ENCODE results near the gene AURKA. TPM values are rescaled to one million over a fixed set of nuclear protein-coding genes. Genes with fewer than 3 reads are reported as not detected.

AURKA gene
- total and polyA plus RNA-seq, 9 of the 15 experiments (the other 6 are each of a cell fraction or from before 2014, with no cell fraction given): 72.7 to 162 (median 113) TPM

- peak; percentile 83 for TF ChIP-seq MGA (IDR thresholded peaks at IDR 0.05)
- peak; percentile 95 for TF ChIP-seq DMBX1 (CRISPR knock-in tag; IDR thresholded peaks at IDR 0.05; ENCODE audit: borderline replicate concordance)
- TF ChIP-seq NFIX (CRISPR knock-in tag; IDR thresholded peaks at IDR 0.05; ENCODE audit: low read depth): no peak
- TF ChIP-seq ZBTB17 (CRISPR knock-in tag; IDR thresholded peaks at IDR 0.05): peak; percentile 73
- TF ChIP-seq MAFG (tag; conservative IDR thresholded peaks at IDR 0.05): no peak
- peak; percentile 97 for TF ChIP-seq KLF16 (IDR thresholded peaks at IDR 0.05)
- TF ChIP-seq, protein P1, sequence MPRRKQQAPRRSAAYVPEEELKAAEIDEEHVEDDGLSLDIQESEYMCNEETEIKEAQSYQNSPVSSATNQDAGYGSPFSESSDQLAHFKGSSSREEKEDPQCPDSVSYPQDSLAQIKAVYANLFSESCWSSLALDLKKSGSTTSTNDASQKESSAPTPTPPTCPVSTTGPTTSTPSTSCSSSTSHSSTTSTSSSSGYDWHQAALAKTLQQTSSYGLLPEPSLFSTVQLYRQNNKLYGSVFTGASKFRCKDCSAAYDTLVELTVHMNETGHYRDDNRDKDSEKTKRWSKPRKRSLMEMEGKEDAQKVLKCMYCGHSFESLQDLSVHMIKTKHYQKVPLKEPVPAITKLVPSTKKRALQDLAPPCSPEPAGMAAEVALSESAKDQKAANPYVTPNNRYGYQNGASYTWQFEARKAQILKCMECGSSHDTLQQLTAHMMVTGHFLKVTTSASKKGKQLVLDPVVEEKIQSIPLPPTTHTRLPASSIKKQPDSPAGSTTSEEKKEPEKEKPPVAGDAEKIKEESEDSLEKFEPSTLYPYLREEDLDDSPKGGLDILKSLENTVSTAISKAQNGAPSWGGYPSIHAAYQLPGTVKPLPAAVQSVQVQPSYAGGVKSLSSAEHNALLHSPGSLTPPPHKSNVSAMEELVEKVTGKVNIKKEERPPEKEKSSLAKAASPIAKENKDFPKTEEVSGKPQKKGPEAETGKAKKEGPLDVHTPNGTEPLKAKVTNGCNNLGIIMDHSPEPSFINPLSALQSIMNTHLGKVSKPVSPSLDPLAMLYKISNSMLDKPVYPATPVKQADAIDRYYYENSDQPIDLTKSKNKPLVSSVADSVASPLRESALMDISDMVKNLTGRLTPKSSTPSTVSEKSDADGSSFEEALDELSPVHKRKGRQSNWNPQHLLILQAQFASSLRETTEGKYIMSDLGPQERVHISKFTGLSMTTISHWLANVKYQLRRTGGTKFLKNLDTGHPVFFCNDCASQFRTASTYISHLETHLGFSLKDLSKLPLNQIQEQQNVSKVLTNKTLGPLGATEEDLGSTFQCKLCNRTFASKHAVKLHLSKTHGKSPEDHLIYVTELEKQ (CRISPR knock-in tag; IDR thresholded peaks at IDR 0.05): no peak
- no peak for TF ChIP-seq CEBPB (tag; IDR thresholded peaks at IDR 0.05)
- no peak for TF ChIP-seq SAFB (IDR thresholded peaks at IDR 0.05; ENCODE audit: borderline replicate concordance, low read depth, low read length)
- no peak for TF ChIP-seq ZNF57 (CRISPR knock-in tag; IDR thresholded peaks at IDR 0.05)
- no peak for TF ChIP-seq C11orf30 (IDR thresholded peaks at IDR 0.05; ENCODE audit: low read depth)
- TF ChIP-seq CCNT2 (IDR thresholded peaks at IDR 0.05; ENCODE audit: borderline replicate concordance, extremely low read depth, insufficient read length, low read depth, low read length): peak; percentile 95
- no peak for TF ChIP-seq CBFB (CRISPR knock-in tag; IDR thresholded peaks at IDR 0.05)
- no peak for TF ChIP-seq ILK (tag; IDR thresholded peaks at IDR 0.05; ENCODE audit: borderline replicate concordance, low read depth)
Observed at GRCh38 chr20:56362833-56363413, 29.1 kb downstream of the AURKA start (continued).

All from K562 (cell line).